Activated CD4-positive, alpha-beta T cell treated with anti-CD3 and anti-CD28 coated beads, Interleukin-2, amount 50 U/mL, for 48 hours (primary cell): Measurements from ENCODE around the gene MYH10.

ENCODE experiments used
- DNase-seq, 2 experiments: peaks; one replicate each; pipeline ENCODE4 v3.0.0-alpha.2; 2020

The MYH10 gene

DNA sequence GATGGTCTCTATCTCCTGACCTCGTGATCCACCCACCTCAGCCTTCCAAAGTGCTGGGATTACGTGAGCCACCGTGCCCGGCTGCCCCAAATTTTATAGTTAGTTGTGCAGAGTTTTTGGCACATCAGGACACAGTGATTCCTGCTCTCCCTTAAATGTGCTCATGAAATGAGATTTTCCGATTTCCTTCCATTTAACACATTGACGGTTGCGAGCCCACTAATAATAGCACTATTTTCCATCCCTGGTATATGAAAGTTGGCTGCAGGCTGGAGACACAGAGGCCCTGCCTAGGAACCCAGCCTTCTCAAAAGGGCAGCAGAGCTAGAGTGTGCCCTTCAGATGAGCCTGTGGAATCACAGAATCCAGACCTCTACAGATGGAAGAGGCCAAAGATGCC, 17.4 kb upstream of the MYH10 start:
- DNase-seq = no peak

DNA sequence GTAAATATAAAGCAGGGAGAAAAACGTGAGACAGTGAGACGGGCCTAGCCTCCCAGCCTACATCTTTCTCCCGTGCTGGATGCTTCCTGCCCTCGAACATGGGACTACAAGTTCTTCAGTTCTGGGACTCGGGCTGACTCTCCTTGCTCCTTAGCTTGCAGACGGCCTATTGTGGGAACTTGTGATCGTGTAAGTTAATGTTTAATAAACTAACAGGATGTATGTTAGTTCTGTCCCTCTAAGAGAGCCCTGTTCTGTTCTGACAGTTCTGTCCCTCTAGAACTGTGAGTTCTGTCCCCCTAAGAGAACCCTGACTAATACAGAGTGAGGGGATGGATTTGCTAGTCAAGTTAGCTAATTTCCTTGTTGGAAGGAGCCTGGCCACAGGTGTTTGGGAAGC, 16.7 kb upstream of the MYH10 start:
- DNase-seq = no peak

DNA sequence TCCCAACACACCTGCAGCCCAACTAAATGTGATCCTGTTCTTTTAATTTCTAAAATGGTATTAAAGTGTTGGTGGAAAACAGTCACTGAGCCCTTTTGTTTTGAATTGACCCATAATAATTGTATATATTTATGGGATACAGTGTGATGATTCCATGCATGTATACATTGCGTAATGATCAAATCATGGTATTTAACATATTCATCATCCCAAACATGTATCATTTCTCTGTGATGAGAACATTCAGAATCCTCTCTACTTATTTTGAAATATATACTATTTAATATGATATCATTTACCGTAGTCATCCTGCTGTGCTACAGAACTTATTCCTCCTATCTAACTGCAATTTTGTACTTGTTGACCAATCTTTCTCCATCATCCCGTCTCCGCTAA, 14.0 kb upstream of the MYH10 start:
- no peak for DNase-seq

DNA sequence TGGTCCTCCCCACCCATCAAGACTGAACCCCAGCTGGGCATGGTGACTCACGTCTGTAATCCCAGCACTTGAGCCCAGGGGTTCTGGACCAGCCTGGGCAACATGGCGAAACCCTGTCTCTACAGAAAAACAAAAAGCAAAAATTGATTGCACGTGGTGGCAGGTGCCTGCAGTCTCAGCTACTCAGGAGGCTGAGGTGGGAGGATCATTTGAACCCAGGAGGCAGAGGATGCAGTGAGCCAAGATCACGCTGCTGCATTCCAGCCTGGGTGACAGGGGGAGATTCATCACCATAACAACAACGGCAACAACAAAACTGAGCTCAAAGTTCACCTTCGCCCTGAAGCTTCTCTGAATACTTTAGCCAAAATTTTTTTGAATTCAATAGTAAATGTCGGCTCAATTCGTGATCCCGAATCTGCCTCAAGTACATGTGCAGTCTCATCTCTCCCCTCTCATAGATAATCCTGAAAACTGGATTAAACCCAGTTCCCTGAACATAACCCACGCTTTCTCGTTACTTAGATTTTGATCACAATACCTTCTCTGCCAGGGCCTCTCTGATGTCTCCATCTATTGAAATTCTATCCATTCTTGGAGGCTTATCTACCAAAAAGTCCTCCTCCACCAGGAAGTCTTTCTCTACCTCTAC, 13.5 kb upstream of the MYH10 start:
- no peak for DNase-seq

DNA sequence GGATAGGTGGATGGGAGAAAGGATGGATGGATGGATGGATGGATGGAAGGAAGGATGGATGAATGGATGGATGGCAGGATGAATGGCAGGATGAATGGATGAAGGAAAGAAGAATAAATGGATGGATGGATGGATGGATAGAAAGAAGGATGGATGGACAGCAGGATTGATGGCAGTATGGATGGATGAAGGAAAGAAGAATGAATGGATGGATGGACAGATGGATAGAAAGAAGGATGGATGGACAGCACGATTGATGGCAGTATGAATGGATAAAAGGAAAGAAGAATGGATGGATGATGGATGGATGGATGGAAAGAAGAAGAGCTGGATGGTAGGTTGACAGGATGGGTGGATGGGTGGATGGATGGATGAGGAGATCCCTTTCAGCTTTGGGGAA, 9.2 kb upstream of the MYH10 start:
- no peak for DNase-seq

DNA sequence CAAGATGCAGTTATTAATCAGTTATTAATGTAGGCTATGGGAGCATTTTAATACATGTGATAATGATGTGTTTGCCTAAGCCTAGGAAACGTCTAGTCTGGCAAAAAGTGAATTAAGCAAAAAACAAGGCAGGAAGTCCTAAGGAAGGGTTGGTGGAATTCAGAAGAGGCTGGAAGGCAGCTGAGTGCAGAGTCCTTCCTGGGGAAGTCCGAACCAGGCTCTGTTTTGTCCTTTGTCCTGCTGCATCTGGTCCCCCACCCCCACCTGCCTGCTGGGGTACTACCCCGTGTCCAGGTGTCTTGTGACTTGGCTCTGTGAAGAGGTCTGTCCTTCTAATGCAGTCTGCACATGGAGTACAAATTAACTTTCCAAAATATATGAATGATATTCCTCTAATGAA, 1.5 kb upstream of the MYH10 start:
- no peak for DNase-seq

DNA sequence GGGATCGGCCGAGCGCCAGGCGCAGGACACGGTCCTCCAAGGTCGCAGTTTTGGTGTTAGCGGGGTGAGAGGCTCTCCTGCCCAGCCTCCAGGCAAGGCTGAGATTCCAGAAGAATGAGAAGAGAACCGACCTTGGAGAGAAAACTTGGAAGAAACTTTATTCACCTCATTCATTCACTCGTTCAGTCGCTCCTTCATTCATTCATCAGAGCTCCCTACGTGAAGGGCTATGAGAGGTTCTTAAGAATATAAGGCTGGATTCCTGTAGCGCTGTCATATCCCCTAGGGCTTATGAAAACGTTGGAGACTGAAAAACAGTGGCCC, 991 bp upstream of the MYH10 start:
- DNase-seq = no peak

DNA sequence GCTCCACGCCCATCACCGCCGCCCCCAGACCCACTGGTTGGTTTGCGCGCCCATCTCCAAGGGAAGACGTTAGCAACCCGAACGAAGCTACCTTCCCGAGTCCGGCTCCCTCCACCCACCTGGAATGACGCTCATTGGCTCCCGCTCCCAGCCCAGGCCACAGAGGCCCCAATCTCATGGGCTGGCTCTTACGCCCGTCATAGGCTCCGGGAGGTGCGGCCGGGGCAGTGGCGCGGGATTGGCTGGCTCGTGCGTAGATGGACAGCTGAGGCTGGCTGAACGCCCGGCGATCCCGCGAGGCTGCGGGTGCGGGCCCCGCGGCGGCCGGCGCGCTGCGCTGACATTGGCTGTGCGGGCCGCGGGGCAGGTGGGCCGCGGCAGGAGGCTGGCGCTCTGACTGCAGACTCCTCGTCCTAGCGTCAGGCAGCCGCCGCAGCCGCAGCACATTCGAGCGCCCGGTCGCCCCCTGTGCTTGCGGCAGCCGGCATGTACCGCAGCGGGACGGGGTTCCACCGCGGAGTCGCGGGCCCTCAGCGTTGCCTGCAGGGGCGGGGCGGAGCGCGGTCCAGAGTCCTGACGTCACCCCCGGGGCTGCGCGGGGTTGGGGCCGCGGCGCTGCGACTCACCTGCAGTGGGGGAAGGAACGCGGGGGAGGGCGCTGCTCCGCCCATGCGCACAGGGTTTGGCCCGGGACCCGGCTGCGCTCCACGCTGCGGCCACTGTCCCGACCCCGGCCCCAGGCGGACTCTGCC, 453 bp upstream of the MYH10 start:
- peak; percentile 92 to 95 for DNase-seq

DNA sequence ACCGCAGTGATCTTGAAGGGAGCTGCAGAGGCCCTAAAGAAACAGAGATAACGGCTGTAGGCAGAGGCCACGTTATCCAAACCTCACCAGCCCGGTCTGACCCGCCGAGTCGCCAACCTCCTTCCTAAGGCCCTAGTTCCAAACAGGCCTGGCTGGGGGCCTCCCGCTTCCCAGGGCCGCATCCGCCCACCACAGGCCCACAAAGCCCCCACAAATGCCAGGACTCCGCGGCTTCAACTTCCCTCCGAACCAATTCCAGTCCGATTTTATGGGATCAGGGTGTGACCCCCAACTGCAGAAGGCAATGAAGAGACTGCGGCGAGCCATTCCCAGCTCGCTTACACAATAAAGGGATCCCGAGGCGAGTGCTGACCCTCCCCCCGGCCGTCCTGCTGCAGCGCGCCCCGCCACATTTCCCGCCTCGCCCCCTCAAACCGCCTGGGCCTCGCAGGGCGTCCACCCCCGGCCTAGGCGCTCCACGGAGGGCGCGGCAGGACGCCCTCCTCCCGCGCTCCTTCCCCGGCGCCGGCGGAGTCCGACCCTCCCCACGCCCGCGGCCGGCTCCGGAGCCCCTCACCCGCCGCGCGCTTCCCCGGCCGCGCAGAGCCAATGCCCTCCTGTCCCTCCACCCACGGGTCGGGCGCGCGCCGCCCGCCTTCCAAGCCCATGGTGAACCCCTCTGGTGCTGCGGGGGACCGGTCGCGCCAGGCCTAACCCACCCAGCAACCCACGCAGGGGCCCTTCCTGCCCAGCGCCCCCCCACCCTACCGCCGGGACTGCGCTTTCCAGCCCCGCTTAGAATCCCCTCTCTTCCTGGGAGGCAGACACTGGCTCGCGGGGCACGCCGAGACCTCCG, 926 bp downstream of the MYH10 start:
- DNase-seq = peak; percentile 12 to 29

DNA sequence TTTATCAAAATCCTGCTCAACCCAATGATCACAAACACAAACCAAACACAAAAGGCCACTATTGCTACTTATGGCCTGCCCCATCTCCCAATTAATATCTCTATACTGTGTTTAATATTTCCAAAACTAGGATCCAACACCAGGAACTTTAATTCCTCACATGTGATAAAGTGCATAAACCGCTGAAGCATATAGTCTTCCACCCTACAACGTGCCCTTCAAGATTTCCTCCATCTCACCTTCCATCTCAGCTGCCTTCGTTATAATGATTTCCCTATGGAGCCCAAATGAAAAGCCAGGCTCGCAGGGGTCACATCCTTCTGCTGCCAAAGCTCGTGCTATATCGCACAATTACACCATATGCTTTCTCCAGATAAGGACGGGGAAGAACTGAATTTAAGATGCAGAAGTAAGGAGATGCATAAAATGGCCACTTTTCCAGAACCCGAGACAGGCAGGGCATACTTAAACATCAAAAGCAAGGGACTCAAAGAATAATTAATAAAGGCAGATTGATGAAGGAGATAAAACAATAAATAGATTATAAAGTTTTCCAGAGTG, 1.8 kb downstream of the MYH10 start:
- no peak for DNase-seq

DNA sequence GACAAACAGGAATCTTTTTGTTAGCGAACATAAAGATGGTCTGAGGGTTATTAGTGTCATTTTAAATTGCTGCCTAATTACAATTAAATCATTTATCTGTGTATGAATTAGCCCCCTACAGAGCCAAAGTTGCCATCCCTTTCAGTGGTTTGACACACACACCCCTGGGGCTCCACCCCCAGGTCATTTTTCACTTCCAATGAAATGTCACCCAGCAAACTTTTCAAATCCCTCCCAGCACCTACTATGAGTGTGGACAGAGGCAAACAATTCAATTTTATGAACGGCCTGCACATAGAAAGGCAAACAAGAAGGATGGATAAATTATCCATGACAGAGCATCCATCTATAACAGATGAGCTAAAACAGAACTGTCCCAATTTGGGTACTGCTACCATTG, 2.4 kb downstream of the MYH10 start:
- DNase-seq = no peak

DNA sequence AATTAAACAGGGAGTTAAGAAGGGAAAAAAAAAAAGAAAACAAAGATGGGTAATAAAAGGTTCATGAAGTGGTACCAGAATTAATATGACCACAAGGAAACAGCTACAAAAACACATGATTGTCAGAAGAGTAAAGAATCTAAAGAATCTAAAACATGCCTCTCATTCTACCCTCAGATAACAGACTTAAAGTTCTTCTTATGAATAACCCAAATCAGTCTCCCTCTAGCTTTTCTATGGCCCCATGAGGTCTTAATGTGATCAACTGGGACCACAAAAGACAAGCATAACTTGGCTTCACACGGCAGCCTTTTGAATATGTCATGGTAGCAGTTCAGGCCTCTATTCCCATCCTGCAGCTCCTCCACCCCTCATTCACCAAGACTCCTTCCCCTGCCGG, 6.9 kb downstream of the MYH10 start:
- DNase-seq = no peak

DNA sequence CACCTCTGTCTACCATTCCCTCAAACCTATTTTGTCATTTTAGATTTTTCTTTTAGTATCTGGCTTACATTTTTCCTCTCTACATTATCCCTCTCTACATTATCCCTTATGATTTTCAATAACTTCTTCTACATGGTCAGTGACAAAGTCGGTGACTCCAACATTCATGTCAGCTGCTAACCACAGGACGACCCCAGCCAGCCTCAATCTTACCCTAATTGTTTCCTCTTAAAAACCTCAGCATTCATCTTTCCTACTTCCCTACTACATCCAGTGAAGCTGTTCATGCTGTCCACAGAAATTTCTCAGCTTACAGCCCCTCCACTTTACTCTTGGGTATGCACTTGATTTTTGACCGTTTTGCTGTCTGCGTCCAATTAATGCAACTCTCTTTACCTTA, 8.3 kb downstream of the MYH10 start:
- no peak for DNase-seq

DNA sequence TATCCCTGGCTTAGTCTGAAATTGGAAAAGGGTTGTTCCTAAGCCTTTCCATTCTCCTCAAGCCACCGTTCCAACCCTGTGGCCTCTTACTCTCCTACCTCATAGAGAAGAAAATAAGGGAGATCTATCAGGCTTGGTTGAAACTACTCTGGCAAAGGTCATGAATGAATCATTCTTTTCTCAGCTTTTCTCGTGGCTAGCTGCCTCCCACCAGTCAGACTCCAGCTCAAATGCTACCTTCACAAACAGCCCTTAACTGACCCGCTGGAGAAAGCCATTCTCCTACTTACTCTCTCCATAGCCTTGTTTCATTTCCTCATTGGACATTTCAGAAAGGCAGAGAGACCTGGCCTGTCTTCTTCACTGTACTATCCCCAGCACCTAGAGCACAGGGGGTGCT, 8.9 kb downstream of the MYH10 start:
- DNase-seq = no peak

DNA sequence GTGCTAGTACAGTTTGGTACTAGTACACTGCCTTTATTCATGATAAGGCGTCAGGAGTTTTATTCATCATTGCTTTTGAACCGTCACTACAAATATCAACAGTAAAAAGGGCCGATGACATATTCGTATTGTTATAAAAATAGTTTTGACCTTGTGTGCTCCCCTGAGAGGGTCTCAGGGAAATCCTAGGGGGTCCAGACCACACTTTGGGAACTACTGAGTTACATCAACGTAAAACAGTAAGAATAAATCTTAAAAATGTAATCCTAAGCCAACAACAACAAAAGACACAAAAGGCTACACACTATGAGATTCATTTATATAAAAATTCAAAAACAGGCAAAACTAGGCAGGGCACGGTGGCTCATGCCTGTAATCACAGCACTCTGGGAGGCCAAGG, 11.2 kb downstream of the MYH10 start:
- DNase-seq = no peak

DNA sequence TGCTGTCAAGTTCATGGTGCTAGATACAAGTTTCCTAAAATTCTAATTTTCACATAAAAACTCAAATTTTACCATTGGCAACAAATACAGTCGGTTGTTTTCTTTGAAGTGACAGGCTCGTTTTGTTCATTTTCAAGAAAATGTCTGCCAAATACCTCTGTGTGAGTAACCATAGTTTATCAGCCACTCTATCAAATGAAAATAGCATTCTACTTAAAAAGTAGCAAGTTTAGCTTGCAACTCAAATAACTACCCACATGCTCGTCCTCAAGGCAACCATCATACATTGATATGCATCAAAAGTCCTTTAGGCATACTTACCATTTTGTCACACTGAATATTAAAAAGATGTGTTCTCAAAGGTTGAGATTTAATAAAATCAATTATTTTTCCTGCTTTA, 11.7 kb downstream of the MYH10 start:
- DNase-seq = no peak

DNA sequence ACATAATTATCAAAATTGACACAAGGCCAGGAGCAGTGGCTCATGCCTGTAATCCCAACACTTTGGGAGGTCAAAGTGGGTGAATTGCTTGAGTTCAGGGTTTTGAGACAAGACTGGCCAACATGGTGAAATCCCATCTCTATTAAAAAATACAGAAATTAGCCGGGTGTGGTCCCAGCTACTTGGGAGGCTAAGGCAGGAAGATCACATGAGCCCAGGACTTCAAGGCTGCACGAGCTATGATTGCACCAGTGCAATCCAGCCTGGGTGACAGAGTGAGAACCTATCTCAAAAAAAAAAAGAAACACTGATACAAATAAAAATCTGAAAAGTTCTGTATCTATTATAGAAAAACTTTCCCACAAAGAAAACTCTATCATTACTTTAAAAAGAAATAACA, 15.5 kb downstream of the MYH10 start:
- DNase-seq = no peak

DNA sequence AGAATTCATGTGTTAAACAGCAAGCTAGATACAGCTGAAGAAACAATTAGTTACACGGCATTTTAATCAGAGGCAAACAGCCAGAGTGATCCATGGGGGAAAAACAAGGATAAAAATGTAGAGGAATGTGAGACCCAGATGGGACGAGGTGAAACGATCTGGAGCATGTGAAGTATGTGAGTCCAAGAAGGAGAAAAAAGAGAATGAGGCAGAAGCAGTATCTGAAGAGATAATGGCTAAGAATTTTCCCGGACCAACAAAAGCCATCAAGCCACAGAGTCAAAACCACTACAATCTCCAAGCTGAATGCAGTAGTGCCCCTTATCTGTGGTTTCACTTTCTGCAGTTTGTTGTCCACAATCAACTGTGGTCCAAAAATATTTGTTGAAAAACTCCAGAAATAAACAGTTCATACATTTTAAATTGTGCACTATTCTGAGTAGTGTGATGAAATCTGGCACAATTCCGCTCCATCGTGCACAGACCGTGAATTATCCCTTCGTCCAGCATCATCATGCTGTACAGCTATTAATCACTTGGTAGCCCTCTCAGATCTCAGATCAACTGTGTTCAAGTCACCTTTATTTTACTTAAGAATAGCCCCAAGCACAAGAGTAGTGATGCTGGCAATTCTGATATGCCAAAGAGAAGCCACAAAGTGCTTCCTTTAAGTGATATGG, 18.8 kb downstream of the MYH10 start:
- no peak for DNase-seq

DNA sequence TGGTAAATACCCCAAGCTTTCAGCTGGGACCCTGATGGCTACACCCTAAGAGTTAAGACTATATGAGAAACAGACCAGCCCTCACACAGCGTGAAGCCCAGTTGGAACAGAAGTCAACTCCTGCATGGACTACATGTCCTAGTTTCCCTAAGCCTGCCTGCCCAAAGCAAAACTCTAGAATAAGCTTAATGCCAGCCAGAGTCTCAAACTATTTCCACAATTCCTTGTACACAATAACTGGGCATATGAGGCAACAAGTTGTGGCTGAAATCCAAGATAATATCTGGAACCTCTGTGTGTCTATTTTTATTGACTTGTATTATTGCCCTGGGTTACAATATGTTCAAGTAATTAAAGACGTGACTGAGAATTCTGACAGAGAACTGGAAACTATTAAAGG, 19.4 kb downstream of the MYH10 start:
- DNase-seq = no peak

DNA sequence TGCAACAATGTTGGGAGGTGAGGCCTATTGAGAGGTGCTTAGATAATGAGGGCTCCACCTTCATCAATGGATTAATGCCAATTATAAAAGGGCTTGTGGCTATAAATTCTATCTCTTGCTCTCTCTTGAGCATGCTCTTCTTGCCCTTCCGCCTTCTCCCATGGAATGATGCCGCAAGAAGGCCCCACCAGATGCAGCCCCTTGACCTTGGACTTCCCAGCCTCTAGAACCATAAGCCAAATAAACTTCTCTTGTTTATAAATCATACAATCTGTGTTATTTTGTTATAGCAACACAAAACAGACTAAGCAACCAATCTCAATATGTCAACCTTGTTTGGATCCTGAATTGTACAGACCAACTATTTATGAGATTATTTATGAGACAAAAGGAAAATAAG, 20.0 kb downstream of the MYH10 start:
- DNase-seq = no peak

DNA sequence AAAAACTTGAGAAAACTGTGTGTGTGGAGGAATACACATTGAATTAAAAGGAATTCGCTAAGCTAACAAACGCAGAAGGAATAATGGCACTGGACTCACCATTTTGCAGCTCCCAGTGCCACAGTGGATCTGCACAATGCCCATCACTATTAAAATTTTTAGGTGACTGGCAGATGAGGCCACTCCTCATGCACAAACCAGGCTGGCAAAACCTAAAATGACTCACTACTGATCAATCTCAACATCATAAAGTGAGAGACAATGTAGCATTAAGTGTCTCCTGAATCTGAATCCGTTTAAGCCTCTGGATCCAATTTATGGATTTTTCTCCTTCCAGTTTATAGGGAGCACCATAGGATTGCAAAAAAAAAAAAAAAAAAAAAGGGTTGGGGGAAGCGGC, 20.6 kb downstream of the MYH10 start:
- no peak for DNase-seq

DNA sequence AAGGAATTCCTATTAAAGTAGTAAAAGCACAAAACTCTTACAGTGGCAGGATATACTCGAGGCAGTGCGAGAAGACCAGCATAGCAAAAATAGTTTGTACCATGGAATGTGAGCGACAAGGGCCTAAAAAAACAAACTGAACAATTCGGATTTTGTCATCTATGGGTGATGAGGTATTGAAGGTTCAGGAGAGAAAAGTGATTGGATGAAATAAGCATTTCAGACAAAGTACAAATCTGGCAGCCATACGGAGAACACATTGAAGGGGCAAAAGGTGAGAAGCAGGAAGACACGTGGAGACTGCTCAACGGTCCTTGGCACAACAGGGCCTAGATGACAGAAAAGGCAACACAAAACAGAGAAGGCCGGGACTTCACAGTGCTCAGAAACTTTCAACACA, 22.5 kb downstream of the MYH10 start:
- no peak for DNase-seq

DNA sequence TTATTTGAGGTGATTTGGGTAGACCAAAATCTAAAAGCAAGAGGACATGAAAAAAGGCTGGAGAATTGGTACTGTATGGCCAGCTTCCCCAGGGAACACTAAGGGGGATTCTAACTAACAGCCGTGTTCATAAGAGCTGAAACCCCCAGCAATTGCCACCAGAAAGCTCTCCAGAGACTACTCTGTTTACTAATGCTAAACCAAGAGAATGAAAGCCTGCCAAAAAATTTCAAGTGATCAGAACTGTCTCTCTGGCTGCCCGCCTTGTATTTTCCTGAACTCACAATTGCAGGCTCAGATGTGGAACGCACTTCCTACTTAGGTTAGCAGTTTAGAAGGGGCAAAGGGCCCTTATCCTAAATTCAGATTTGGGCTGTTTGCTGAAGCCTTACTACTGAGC, 24.1 kb downstream of the MYH10 start:
- no peak for DNase-seq
